DMS 273 treated with DMSO at 0.1 percent for 48 hours (cell line): ENCODE results near the gene SLC17A2.

ENCODE experiments used
- DNase-seq: peaks from one replicate; lab custom pipeline; 2025; lab: John Stamatoyannopoulos, UW

The SLC17A2 gene

DNA sequence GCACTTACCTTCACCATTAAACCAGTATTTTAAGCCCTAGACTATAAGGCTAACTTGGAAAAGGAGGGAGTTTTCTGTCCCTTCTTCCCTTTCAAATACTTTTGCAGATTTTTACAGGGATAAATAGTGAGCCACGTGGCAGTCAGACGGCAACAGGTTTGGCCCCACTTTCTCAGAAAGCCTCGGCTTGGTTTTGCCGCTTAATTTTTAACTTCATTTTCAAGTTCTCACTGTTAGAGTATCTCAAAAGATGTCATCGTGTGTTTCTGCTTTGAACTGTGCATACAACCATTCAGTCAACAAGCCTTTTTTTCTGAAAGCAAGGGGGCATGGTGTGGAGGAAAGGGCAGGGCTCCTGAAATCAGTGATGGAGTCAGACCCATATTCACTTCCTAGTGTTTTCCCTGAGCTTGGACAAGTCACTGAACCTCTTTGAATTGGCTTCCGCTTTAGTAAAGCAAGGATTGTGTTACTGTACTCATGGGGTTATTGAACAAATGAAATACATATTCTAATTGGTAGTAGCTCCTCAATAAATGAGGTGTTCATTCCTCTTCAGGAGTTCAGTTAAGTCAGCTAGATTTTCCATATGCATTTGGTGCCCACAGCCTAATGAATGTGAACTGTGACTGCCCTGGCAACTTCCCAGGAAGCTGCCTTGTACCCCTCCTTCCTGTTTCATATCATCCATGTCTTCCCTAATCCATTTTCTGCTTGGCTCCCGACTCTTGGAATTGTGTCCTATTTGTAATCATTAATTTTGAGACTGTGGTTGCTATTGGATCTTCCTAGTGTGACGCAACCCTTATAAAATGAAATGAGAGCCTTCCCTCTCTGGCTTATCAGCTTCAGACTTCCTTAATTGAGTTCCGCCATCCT, at the start of gene SLC17A2:
Gene SLC17A2, minus strand, starts transcription at position 160 of the 879 bp plus-strand sequence. CDS start 4,895 bp downstream, outside the sequence.
- DNase-seq, result no peak

DNA sequence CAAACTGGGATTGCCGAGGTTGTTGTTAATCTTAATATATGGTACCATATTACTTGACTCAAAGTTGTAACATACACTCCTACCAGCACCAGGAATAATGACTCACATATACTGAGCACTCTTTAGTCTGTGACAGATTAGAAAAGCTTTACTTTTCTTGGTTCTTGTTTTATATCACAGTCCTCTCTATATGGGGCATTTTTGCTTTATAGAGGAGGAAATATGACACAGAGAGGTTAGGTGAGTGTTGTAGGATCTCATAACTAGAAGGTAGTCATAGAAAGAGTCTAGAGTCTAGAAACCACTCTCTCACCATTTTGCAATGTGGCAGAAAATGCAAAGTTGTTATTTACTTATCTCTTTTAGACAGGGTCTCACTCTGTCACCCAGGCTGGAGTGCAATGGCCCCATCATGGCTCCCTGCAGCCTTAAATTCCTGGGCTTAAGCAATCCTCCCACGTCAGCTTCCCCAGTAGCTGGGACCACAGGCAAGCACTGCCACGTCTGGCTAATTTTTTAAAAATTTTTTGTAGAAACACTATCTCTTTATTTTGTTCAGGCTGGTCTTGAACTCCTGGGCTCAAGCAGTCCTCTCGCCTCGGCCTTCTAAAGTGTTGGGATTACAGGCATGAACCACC, 45.6 kb upstream of the SLC17A2 start:
- no peak for DNase-seq

GRCh38 chr6:25973923-25974555, 43.5 kb upstream of the SLC17A2 start:
- DNase-seq, result no peak

GRCh38 chr6:25972902-25973301, 42.4 kb upstream of the SLC17A2 start:
- DNase-seq, result no peak

GRCh38 chr6:25972128-25972527, 41.6 kb upstream of the SLC17A2 start:
- DNase-seq, result no peak

- no peak for DNase-seq
Measured at GRCh38 chr6:25971187-25971821, 40.8 kb upstream of the SLC17A2 start.

DNA sequence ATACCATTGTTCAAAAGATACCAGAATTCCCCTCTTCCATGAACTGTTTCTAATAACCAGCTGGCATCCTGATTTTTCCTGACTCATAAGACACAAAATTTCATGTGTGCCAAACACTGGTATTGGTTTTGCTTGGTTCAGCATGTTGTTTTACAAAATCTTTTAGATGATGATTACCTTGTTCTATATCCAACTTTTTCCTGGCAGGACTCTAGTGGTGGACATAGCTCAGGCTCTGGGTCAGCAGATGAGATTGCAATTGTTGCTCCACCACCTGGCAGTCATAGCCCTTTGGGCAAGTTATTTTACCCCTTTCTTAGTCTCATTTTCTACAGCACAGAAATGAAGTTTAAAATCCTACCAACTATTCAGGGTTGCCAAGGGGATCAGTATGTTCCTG, 38.3 kb upstream of the SLC17A2 start:
- DNase-seq, result no peak

GRCh38 chr6:25966711-25967110, 36.2 kb upstream of the SLC17A2 start:
- DNase-seq, result no peak

- DNase-seq, result no peak
Measured at GRCh38 chr6:25965058-25965457, 34.6 kb upstream of the SLC17A2 start.

DNA sequence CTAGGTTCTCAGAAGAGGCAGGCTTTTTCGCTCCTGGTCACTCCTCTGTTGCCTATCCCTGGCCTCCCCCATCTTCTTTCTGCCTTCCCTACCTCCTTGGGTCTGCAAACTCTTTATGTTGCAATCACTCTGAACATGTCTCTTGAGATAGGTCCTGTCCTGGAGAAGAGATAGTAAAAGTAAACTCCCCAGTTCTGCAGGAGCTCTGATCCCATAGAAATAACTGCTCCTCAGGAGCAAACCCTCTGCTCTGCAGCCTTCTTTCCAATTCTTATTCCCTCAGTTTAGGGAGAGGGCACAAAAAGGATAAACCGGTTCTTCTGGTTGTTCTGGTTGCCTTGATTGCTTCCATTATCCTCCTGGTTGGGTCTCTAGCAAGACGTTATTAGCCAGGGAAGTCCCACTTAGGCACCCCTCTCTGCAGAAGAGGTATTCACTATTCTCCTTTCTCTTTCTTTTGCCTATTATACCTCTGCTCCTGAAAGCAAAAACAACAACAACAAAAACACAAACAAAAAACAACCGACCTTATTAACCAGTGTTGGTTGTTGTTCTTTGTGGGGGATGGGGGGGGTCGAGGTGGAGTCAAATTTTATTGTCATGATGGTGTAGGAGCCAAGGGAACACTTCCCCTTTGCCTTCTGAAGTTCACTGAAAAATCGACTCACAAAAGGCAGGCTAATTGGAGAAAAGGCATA, 33.1 kb upstream of the SLC17A2 start:
- no peak for DNase-seq

- DNase-seq, result peak; percentile 5
Measured at GRCh38 chr6:25962149-25963127, 31.9 kb upstream of the SLC17A2 start, which contains the start of gene TRIM38. TRIM38 (plus strand) TSS chr6:25962802; CDS start chr6:25966523, 3,721 bp downstream.

GRCh38 chr6:25961619-25962148, 31.2 kb upstream of the SLC17A2 start:
- DNase-seq, result no peak

GRCh38 chr6:25960734-25961133, 30.2 kb upstream of the SLC17A2 start:
- no peak for DNase-seq

DNA sequence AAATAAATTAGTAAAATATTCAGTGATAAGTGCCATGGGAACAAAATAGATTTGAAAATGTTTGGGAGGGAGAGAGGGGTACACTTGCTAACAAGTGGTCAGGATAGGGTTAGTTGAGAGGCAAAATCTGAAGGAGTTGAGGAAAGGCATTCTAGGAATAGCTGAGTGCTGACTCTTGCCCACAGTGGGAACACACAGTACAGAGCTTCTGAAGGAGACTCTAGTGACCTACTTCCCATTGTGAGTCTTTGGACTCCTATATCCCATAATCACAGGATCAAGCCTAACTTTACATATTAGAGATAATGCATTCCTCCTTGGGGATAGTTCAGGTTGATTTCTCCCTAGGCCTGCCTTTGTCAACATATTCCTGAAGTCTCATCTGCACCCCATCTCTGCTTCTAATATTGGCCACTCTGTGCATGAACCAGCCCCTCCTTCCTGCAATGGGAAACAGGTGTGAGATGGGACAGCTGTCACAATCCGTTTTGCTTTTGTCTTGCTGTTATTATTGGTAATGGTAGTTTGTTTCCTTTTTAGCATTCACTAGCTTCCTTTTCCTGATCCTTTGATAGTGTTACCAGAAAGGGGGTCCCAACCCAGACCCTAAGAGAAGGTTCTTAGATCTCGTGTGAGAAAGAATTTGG, 29.5 kb upstream of the SLC17A2 start:
- DNase-seq, result no peak

DNA sequence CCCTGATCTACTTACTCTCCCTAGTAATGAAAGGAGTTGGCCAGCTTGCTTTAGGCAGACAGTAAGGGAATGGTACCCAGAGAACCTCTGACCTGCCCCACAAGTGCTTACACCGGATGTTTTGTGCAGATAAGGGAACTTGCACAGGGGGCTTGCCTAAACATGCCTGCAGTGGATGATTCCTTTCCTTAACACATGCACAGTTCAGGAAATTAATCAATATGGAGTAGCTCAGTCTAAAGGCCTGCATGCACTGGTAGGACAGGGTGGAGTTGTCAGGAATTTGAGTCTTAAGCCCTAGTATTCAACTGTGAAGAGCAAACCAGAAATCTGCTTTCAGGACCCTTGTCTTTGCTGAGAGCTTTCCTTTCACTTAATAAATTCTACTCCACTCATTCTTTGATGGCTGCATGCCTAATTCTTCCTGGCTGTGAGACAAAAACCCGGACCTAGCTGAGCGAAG, 28.2 kb upstream of the SLC17A2 start:
- DNase-seq, result no peak

DNA sequence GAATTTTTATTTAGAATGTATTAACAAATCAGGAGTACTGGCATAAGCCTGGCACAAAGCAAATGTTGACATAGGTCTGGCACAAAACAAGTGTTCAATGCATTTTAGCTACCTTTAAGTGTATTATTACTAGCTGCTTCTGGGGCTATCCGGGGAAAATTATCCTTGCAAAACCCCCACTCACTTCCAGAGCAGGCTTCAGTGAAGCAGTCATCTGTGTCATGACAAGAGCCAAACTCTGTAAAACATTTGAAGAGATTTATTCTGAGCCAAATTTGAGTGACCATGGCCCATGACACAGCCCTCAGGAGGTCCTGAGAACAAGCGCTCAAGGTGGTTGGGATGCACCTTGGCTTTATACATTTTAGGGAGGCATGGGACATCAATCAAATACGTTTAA, 25.7 kb upstream of the SLC17A2 start:
- DNase-seq, result no peak

DNA sequence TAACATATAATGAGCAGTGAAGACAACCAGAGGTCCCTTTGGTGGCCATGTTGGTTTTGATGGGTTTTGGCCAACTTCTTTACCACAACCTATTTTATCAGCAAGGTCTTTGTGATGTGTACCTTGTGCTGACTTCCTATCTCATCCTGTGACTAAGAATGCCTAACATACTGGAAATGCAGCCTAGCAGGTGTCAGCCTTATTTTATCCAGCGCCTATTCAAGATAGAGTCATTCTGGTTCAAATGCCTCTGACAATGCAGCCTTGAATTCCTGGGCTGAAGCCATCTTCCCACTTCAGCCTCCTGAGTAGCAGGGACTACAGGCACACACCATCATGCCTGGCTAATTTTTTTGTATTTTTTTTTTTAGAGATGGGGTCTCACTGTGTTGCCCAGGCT, 24.3 kb upstream of the SLC17A2 start:
- DNase-seq, result no peak

DNA sequence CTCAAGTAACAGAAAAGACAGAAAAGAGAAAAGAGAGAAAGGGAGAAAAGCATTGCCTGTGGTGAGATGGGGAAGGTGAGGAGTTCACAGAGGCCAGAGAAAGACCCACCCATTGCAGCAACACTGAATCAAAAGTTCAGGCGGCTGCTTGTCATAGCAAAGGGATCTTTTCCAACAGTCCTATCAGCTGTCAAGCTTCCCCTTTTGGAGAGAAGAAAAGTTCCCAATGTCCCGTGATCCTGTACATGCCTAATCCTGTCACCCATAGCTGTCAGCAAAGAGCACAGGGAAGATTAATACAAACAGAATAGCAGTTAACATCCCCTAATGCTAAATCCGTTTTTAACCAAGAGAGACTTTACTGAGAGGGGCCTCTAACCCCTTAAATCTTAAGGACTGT, 23.2 kb upstream of the SLC17A2 start:
- DNase-seq, result no peak

DNA sequence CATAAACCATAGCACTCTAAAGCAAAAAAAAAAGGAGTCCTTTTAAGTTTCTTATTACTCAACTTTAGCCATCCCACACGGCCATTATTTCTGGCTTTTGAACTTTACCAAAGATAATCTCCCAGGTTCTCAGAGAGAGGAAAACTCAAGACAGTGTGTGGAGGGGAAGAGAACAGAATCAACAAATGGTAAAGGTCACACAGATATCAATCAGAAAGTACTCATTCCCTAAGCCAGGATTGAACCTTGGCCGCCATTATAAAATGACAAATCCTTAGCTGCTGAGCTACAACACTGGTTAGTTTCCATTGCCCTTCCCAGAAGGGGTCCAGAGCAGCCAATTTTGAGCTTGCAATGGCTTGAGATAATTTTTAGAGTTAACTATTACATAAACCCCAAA, 22.0 kb upstream of the SLC17A2 start:
- no peak for DNase-seq
